ENCODE measurements around the gene ACYP2.
A peak's percentile ranks its signal among the peaks of the same experiment; 100 is the strongest.
"Not testable (repeated sequence)": the region's sequence is repeated elsewhere in the genome, so short reads cannot be mapped to it uniquely, and the experiment has no call there.

Gene ACYP2

DNA sequence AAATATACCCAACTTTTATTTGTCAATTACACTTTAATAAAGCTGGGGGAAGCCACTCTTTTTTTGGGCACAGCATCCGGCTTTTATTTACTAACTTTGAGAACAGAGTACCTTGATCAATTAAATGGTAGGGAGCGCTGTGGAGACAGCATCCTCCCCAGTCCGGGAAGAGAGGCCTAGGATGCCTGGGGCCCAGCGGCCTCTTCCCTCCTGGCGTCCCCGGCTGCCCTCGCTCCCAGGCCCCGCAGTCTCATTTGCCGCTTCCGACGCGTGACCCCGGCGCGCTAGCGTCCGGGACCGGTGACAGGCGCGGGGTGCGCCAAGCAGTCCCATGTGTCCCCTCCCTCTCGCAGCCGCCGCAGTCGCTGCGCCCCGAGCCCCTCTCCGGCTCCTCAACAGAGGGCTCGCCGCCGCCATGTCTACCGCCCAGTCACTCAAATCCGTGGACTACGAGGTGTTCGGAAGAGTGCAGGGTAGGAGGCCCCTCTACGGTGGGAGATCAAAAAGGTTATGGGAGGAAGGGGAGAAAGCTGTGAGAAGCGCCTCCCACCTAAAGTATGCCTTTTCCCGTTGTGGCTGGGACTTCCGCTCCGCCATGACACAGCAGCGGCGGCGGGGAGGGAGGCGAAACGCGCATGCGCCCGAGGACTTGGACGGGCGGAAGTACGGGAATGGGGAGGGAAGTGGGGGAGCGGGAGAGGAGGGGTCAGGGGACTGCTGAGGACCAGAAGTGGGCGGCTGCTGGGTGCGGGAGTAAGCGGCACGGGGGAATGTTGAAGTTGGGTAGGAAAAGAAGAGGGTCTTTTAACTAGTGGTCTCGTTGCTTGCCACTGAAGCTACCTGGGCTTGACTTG, at the start of gene ACYP2:
TSS of gene ACYP2 (plus strand) at position 332 of the 854 bp plus-strand sequence.
- peak; percentile 94 for DNase-seq (ENCODE audit: low spot score)

DNA sequence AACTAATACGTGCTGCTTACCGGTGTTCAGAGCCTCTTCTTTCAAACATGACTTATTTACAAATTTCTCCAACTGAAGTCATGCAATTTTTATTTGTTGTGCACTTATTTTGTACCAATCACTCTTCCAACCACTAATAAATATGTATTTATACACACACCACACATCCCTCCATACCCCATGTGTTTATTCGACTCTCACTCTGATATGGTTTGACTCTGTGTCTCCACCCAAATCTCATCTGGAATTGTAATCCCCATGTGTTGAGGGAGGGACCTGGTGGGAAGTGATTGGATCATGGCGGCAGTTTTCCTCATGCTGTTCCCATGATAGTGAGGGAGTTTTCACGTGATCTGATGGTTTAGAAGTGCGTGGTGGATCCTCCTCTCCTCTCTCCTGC, 49.5 kb upstream of the ACYP2 start:
- DNase-seq (ENCODE audit: low spot score), result no peak

GRCh38 chr2:54067851-54068375, 47.5 kb upstream of the ACYP2 start:
- no peak for DNase-seq (ENCODE audit: low spot score)

GRCh38 chr2:54072483-54072882, 42.9 kb upstream of the ACYP2 start:
- not testable (repeated sequence) for DNase-seq (ENCODE audit: low spot score)

DNA sequence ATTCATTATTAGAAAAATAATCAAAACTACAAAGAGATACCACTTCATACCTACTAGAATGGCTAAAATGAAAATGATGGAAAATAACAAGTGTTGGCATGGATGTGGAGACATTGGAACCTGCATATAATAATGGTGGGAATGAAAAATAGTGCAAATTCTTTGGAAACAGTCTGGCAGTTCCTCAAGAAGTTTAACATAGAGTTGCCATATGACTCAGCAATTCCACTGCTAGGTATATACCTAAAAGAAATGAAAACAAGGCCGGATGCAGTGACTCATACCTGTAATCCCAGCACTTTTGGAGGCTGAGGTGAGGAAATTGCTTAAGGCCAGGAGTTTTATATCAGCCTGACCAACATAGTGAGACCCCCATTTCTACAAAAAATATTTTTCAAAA, 41.6 kb upstream of the ACYP2 start:
- DNase-seq (ENCODE audit: low spot score), result peak; percentile 88

GRCh38 chr2:54074606-54075341, 40.6 kb upstream of the ACYP2 start:
- peak; percentile 26 for DNase-seq (ENCODE audit: low spot score)

DNA sequence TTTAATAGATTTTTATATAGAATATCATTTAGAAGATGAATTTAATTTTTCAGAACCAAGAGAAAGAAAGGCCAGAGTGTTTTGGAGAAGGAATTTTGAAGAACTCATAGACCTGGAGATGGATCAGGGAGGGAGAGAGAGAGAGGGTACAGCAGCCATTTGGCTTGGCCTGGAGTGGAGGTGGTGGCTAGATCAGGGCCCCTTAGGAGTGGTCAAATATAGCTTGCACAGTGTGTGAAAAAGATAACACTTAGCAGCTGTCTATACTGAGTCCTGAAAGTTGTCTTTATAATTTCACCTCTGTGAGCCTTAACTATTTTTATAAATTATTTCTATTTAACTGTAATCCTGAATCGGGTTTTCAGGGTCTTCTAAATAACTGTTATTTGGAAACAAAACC, 38.8 kb upstream of the ACYP2 start:
- no peak for DNase-seq (ENCODE audit: low spot score)

DNA sequence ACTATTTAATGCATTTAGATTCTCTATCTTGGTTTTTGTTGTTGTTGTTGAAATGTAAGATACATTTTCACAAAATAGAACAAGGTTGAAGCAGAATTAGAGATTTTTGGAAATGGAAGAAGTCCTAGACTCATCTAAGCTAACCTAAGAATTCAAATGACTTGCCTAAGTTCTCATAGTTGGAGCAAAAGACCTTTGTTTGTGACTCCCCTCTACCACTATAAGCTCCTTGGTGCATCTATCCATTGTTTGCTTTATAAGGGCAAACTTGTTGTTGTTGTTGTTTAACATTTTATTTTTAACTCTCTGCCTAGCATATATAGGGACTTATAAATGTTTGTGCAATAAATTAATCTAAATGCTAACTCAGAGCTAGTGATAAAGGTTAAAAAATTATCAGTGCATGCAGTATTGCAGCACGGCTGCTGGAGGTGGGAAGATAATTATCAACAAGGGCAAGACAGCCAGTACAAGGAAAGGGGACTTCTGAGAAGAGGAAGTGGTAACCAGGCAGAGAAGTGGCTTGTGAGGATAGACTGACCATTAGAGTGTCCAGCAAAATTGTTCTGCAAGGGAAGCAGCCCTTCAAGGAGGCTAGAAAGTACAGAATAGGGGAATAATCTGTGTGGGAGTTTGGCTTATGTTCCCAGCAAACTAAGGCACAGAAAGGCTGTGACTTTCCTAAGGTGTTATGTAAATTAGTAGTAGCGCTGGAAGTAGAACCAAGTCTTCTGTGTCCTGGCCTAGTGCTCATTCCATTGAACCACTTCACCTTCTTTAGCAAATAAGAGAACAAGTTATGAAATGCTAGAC, 38.1 kb upstream of the ACYP2 start:
- no peak for DNase-seq (ENCODE audit: low spot score)

DNA sequence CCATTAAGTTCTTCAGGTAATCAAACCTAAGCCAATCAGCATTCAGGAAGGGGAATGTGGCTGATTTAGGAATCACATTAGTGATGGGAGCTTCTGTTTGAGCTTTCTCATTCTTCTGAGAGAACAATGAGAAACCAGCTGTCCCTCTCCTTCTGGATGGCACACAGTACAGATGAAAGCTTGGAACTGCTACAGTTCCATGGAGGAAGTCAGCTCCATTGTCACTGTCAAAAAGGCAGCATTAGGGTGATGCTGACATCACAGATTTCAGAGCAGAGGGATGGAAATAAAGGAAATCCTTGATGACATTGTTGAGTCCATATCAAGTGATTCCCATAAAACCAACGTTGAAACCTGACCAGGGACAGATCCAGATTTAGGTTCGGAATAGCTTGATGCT, 36.1 kb upstream of the ACYP2 start:
- DNase-seq (ENCODE audit: low spot score), result no peak

GRCh38 chr2:54081574-54081973, 33.8 kb upstream of the ACYP2 start:
- DNase-seq (ENCODE audit: low spot score), result peak; percentile 95

GRCh38 chr2:54083021-54083420, 32.4 kb upstream of the ACYP2 start:
- DNase-seq (ENCODE audit: low spot score), result no peak

GRCh38 chr2:54083445-54083844, 32.0 kb upstream of the ACYP2 start:
- no peak for DNase-seq (ENCODE audit: low spot score)

GRCh38 chr2:54084600-54084999, 30.8 kb upstream of the ACYP2 start:
- peak; percentile 33 for DNase-seq (ENCODE audit: low spot score)

- no peak for DNase-seq (ENCODE audit: low spot score)
These were observed 30.3 kb upstream of the ACYP2 start for GRCh38 chr2:54085069-54085468.

- DNase-seq (ENCODE audit: low spot score), result no peak
These were observed 29.3 kb upstream of the ACYP2 start for GRCh38 chr2:54086157-54086556.

DNA sequence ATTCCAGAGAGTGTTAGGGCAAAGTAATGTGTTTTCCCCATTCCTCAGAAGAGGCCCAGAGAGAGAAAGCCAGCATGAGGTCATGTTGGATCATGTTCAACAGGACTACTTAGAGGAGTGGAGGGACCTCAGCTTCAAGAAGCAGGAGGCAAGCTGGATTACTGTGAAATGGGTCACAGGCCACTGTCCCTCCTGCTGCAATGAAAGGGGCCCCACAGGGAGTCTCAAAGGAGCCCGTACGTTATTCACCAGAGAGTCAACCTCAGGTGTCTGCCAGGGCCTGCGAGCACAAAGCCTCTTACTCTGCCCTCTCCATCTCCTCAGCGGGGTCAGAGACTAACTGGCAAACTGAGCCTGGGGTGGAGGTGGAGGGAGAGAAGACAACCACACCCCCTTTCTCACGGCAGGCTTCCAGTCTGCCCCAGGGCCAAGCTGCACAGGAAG, 27.2 kb upstream of the ACYP2 start:
- no peak for DNase-seq (ENCODE audit: low spot score)

DNA sequence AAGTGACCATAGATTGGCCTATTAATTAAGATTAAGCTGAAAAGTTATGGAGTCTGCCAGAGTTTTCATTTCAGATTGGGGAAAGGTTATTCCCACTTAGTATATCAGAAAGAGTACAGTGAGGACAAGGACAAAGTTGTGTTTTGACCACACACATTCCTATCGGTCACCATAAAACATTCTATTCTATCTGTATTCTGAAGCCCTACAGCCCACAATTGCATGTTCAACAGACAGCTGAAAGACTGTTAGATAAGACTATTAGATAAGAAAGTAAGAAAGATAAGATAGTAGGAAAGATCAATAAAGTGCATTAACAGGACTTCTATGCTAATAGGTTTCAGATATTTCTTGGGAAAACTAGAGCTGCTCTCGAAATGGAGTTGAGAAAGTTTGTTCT, 26.7 kb upstream of the ACYP2 start:
- no peak for DNase-seq (ENCODE audit: low spot score)

- DNase-seq (ENCODE audit: low spot score), result no peak
These were observed 24.8 kb upstream of the ACYP2 start for GRCh38 chr2:54090521-54091117.

GRCh38 chr2:54092940-54093339, 22.5 kb upstream of the ACYP2 start:
- no peak for DNase-seq (ENCODE audit: low spot score)

- not testable (repeated sequence) for DNase-seq (ENCODE audit: low spot score)
These were observed 20.0 kb upstream of the ACYP2 start for GRCh38 chr2:54095406-54095805.

- DNase-seq (ENCODE audit: low spot score), result not testable (repeated sequence)
These were observed 19.3 kb upstream of the ACYP2 start for GRCh38 chr2:54096141-54096540.

GRCh38 chr2:54097124-54097523, 18.3 kb upstream of the ACYP2 start:
- DNase-seq (ENCODE audit: low spot score), result no peak
